Measurements from ENCODE around the gene CBFA2T2. TPM values are rescaled to one million over a fixed set of nuclear protein-coding genes. Genes with fewer than 3 reads are reported as not detected.

The CBFA2T2 gene
- total and polyA plus RNA-seq, 10 of the 15 experiments (the other 5 are each of a cell fraction or from before 2014, with no cell fraction given): 0.61 to 8.6 (median 5.5) TPM

DNA sequence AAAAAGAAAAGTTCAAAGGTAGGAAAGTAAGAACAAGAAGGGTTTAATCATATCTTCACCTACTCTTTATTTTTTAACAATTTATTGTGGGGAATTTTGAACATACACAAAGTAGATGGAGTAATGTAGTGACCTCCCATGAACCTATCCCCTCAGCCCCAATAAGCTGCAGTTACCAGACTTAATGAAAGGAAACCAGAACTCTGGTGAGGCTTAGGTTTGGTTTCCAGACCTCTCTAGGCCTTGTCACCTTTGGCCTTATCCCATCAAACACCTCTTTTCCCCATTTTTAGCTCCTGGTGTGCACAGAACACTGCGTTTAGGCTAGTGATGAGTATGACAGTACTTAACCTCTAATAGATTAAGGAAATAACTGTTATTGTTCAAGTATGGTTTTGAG lies 42.0 kb downstream of the CBFA2T2 start (continued):
- TF ChIP-seq, protein P1, sequence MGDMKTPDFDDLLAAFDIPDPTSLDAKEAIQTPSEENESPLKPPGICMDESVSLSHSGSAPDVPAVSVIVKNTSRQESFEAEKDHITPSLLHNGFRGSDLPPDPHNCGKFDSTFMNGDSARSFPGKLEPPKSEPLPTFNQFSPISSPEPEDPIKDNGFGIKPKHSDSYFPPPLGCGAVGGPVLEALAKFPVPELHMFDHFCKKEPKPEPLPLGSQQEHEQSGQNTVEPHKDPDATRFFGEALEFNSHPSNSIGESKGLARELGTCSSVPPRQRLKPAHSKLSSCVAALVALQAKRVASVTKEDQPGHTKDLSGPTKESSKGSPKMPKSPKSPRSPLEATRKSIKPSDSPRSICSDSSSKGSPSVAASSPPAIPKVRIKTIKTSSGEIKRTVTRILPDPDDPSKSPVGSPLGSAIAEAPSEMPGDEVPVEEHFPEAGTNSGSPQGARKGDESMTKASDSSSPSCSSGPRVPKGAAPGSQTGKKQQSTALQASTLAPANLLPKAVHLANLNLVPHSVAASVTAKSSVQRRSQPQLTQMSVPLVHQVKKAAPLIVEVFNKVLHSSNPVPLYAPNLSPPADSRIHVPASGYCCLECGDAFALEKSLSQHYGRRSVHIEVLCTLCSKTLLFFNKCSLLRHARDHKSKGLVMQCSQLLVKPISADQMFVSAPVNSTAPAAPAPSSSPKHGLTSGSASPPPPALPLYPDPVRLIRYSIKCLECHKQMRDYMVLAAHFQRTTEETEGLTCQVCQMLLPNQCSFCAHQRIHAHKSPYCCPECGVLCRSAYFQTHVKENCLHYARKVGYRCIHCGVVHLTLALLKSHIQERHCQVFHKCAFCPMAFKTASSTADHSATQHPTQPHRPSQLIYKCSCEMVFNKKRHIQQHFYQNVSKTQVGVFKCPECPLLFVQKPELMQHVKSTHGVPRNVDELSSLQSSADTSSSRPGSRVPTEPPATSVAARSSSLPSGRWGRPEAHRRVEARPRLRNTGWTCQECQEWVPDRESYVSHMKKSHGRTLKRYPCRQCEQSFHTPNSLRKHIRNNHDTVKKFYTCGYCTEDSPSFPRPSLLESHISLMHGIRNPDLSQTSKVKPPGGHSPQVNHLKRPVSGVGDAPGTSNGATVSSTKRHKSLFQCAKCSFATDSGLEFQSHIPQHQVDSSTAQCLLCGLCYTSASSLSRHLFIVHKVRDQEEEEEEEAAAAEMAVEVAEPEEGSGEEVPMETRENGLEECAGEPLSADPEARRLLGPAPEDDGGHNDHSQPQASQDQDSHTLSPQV (IDR thresholded peaks at IDR 0.05): no peak
- TF ChIP-seq, protein P2, sequence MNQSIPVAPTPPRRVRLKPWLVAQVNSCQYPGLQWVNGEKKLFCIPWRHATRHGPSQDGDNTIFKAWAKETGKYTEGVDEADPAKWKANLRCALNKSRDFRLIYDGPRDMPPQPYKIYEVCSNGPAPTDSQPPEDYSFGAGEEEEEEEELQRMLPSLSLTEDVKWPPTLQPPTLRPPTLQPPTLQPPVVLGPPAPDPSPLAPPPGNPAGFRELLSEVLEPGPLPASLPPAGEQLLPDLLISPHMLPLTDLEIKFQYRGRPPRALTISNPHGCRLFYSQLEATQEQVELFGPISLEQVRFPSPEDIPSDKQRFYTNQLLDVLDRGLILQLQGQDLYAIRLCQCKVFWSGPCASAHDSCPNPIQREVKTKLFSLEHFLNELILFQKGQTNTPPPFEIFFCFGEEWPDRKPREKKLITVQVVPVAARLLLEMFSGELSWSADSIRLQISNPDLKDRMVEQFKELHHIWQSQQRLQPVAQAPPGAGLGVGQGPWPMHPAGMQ (IDR thresholded peaks at IDR 0.05; ENCODE audit: borderline replicate concordance): no peak
- TF ChIP-seq POLR2AphosphoS2 (IDR thresholded peaks at IDR 0.05; ENCODE audit: low read depth, low read length): no peak

DNA sequence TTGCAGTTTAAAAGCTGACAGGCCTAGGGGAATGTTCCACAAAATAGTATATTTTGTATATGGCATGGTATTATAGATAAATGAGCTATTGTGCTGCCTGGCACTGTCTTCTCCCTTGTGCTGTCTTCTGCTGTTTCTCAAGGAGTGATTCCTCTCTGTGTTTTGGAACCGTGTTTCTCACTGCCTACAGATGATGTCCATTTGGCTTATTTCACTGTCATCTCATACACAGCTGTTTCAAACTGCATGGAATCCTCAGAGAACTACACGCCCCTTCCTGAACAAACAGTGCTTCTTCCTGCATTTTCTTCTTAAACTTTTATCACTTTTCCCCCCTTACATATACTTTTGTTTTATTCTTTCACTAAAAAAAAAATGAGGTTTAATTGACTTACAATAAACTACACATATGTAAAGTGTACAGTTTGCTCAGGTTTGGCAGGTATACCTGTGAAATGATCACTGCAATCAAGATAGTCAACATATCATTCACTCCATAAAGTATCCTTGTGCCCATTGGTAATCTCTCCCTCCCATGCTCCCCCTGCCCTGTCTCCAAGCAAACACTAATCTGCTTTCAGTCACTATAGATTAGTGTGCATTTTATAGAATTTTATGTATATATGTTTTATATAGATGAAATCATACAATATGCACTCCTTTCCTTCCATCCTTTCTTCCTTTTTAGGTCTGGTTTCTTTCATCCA lies 43.0 kb downstream of the CBFA2T2 start:
- no peaks in the 10 kb centered on the region for H4K20me1 ChIP-seq (ENCODE audit: control insufficient read depth, insufficient read depth)
- no peaks in the 10 kb centered on the region for H3K79me2 ChIP-seq (ENCODE audit: control insufficient read depth, insufficient read depth, low read length)
- intact Hi-C loops (cut with micrococcal nuclease; ENCODE audit: unreplicated experiment) (no loop called here), in situ Hi-C loops (cut with MboI) (no loop called here)
- no peak overlapping the region for H2AFZ ChIP-seq (ENCODE audit: control insufficient read depth, low read depth, low read length)
- no peaks in the 10 kb centered on the region for H3K9me3 ChIP-seq (replicated peaks; ENCODE audit: control insufficient read depth, insufficient read depth, low read length)
- FAIRE-seq: no peak
- peaks cover 4% of the 10 kb centered on the region; the same call in 1 of the 2 replicates for H3K4me1 ChIP-seq (ENCODE audit: control insufficient read depth, insufficient read depth, low read length)
- WGBS (ENCODE audit: insufficient coverage, insufficient replicate concordance, low lambda C conversion rate, missing lambda C conversion rate): 97% methylated on average over 2 of the region's 2 CpGs
- H3K9ac ChIP-seq (ENCODE audit: control insufficient read depth, insufficient read depth, low read length): no peak overlapping the region
- ChIA-PET CTCF (interaction anchor here (0.6 to 1.5 kb wide), 3 partner anchors 26 to 165 kb away, joined by 3 to 5 read pairs (median 3); no protein-coding TSS in a partner anchor), SMC1A (ENCODE audit: uncharacterized antibody, unreplicated experiment) (interaction anchor here (0.7 to 1.6 kb wide), 5 partner anchors 7 to 277 kb away, joined by 3 to 5 read pairs (median 3); no protein-coding TSS in a partner anchor), POLR2A (no interaction called here), RAD21 (ENCODE audit: unreplicated experiment) (no interaction called here)
- no TSS peak for BruUV-seq (replicated peaks)
- DNase-seq (ENCODE audit: low read depth, low spot score): no peak
- no peak overlapping the region for H3K4me3 ChIP-seq
- no peak overlapping the region for H3K4me2 ChIP-seq (ENCODE audit: control insufficient read depth, insufficient read depth)
- ATAC-seq: no peak
- H3K36me3 ChIP-seq (ENCODE audit: control insufficient read depth in 2 of 2, insufficient read depth in 2 of 2, low read length in 1 of 2): no peaks in the 10 kb centered on the region
- no peaks in the 10 kb centered on the region for H3K27me3 ChIP-seq (replicated peaks in 1 of 2; ENCODE audit: control insufficient read depth in 2 of 2, insufficient read depth in 2 of 2, low read length in 1 of 2)
- H3K27ac ChIP-seq (ENCODE audit: control insufficient read depth, insufficient read depth): no peak overlapping the region
- TF ChIP-seq YBX1 (IDR thresholded peaks at IDR 0.05) (no peak), EED (IDR thresholded peaks at IDR 0.05; ENCODE audit: low read depth) (no peak), BACH1 (IDR thresholded peaks at IDR 0.05; ENCODE audit: borderline replicate concordance) (no peak), RAD21 (IDR thresholded peaks at IDR 0.05; ENCODE audit: insufficient read depth, low read depth, low read length) (no peak), RELA (IDR thresholded peaks at IDR 0.05; ENCODE audit: borderline replicate concordance, partially characterized antibody) (no peak)
- TF ChIP-seq, protein P3, sequence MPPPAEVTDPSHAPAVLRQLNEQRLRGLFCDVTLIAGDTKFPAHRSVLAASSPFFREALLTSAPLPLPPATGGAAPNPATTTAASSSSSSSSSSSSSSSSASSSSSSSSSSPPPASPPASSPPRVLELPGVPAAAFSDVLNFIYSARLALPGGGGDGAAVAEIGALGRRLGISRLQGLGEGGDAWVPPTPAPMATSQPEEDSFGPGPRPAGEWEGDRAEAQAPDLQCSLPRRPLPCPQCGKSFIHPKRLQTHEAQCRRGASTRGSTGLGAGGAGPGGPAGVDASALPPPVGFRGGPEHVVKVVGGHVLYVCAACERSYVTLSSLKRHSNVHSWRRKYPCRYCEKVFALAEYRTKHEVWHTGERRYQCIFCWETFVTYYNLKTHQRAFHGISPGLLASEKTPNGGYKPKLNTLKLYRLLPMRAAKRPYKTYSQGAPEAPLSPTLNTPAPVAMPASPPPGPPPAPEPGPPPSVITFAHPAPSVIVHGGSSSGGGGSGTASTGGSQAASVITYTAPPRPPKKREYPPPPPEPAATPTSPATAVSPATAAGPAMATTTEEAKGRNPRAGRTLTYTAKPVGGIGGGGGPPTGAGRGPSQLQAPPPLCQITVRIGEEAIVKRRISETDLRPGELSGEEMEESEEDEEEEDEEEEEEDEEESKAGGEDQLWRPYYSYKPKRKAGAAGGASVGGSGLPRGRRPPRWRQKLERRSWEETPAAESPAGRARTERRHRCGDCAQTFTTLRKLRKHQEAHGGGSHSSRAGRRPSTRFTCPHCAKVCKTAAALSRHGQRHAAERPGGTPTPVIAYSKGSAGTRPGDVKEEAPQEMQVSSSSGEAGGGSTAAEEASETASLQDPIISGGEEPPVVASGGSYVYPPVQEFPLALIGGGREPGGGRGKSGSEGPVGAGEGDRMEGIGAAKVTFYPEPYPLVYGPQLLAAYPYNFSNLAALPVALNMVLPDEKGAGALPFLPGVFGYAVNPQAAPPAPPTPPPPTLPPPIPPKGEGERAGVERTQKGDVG (CRISPR knock-in tag; IDR thresholded peaks at IDR 0.05): no peak
- TF ChIP-seq, protein P4, sequence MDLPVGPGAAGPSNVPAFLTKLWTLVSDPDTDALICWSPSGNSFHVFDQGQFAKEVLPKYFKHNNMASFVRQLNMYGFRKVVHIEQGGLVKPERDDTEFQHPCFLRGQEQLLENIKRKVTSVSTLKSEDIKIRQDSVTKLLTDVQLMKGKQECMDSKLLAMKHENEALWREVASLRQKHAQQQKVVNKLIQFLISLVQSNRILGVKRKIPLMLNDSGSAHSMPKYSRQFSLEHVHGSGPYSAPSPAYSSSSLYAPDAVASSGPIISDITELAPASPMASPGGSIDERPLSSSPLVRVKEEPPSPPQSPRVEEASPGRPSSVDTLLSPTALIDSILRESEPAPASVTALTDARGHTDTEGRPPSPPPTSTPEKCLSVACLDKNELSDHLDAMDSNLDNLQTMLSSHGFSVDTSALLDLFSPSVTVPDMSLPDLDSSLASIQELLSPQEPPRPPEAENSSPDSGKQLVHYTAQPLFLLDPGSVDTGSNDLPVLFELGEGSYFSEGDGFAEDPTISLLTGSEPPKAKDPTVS (IDR thresholded peaks at IDR 0.05; ENCODE audit: low read depth, low read length): no peak
